Mammary epithelial cell (primary cell): ENCODE data around the gene ZNF101.

Source experiments
- EZH2 ChIP-seq: IDR thresholded peaks from 2 replicates; pipeline ENCODE4 v1.6.1; 2012; ENCODE audit warnings: low read length, inconsistent platforms, borderline replicate concordance
- TF ChIP-seq, protein P1 (sequence below), 2 donors: IDR thresholded peaks in 1 of 2; conservative IDR thresholded peaks in 1 of 2; 2 replicates each; pipeline ENCODE4 v1.5.1; 2011 to 2012; ENCODE audit warnings: inconsistent platforms in 2 of 2, low read length in 2 of 2, mild to moderate bottlenecking in 2 of 2, control low read depth in 1 of 2, low read depth in 1 of 2; ENCODE audit not compliant: insufficient read depth in 1 of 2; ENCODE audit errors: extremely low read depth in 1 of 2

DNA sequence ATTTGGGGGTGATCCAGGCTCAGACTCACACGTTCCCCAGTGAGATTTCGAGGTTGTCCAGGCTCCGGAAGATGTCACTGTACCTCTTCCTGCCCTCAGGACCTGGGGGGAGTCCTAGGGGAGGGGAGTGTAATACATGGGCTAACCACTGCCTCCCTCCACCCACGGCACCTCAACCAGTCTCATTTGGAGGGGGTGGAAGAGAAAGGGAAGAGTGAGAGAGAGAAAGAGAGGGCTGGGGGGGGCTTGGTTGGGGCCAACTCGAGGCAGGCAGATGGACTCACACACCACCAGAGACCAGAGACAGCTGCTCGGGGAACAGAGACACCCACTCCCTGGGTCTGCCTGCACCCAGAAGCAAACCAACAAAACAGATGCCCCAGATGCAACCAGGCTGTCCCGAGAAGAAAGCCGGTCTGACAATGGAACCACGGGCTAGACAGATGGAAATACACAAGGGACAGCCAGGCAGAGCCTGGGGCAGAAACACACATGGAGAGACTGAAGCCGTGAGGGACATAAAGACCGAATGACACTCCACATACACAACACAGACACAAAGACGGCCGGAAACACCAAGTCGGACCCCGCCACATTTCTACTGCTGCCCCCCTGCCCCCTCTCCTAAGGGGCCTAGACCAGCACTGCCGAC is 26.0 kb upstream of the ZNF101 start:
- TF ChIP-seq, protein P1, sequence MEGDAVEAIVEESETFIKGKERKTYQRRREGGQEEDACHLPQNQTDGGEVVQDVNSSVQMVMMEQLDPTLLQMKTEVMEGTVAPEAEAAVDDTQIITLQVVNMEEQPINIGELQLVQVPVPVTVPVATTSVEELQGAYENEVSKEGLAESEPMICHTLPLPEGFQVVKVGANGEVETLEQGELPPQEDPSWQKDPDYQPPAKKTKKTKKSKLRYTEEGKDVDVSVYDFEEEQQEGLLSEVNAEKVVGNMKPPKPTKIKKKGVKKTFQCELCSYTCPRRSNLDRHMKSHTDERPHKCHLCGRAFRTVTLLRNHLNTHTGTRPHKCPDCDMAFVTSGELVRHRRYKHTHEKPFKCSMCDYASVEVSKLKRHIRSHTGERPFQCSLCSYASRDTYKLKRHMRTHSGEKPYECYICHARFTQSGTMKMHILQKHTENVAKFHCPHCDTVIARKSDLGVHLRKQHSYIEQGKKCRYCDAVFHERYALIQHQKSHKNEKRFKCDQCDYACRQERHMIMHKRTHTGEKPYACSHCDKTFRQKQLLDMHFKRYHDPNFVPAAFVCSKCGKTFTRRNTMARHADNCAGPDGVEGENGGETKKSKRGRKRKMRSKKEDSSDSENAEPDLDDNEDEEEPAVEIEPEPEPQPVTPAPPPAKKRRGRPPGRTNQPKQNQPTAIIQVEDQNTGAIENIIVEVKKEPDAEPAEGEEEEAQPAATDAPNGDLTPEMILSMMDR (conservative IDR thresholded peaks at IDR 0.05 in 1 of 2, IDR thresholded peaks at IDR 0.05 in 1 of 2; ENCODE audit: extremely low read depth in 1 of 2, insufficient read depth in 1 of 2, low read depth in 1 of 2, low read length in 2 of 2): no peak
- TF ChIP-seq EZH2: no peak
